Heart left ventricle (tissue), 13 donors: ENCODE results near the gene SAXO1.

Experiments
- POLR2A ChIP-seq, 2 donors: fragments of 450-650 bp; IDR thresholded peaks; one replicate each; pipeline ENCODE4 v1.6.1; 2017; ENCODE audit warnings: antibody characterized with exemption in 2 of 2, mild to moderate bottlenecking in 2 of 2, moderate library complexity in 2 of 2
- TF ChIP-seq, protein P1 (sequence below), 12 donors: fragments of 200-600 bp; sonication (generic) in 4 of 12; IDR thresholded peaks; one replicate each; pipeline versions ENCODE4 v1.5.0 to v1.8.0; 2018 to 2022; ENCODE audit warnings: antibody characterized with exemption in 12 of 12, mild to moderate bottlenecking in 5 of 12
- donor health status: ischemic (EF 13 %, LVEDD 7.1; RV severe dilation, severe dysfunction).
- donor health status: DM: no; HTN: yes; CAD: no.
- donor health status: DM: no; HTN: no; CAD: no.
- donor health status: ischemic (EF 25% LVEDD 6.9; RV normal size, moderate dysfunction).
- donor health status: ischemic (EF 25% LVEDD 5.7; RV mildly dilated, moderate dysfunction).
- donor health status: ischemic (EF 35%, LVEDD 5.7; RV mildly dilated, moderate dysfunction).
- donor health status: nonischemic (EF 11% LVEDD 7.7; RV severe dilation, severe dysfunction).
- donor health status: DM: yes; HTN: yes; CAD: no.
- donor health status: PGD.
- donor health status: ischemic (EF 29% LVEDD 5.4; RV normal size, mild dysfunction).
- donor health status: nonischemic (EF 23%, LVEDD 6.1; RV moderate dilation, normal function).

GRCh38 chr9:19018201-19018600 is 14.8 kb downstream of the SAXO1 start:
- TF ChIP-seq, protein P1, sequence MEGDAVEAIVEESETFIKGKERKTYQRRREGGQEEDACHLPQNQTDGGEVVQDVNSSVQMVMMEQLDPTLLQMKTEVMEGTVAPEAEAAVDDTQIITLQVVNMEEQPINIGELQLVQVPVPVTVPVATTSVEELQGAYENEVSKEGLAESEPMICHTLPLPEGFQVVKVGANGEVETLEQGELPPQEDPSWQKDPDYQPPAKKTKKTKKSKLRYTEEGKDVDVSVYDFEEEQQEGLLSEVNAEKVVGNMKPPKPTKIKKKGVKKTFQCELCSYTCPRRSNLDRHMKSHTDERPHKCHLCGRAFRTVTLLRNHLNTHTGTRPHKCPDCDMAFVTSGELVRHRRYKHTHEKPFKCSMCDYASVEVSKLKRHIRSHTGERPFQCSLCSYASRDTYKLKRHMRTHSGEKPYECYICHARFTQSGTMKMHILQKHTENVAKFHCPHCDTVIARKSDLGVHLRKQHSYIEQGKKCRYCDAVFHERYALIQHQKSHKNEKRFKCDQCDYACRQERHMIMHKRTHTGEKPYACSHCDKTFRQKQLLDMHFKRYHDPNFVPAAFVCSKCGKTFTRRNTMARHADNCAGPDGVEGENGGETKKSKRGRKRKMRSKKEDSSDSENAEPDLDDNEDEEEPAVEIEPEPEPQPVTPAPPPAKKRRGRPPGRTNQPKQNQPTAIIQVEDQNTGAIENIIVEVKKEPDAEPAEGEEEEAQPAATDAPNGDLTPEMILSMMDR (IDR thresholded peaks at IDR 0.05) = no peak
- no peak for TF ChIP-seq POLR2A (IDR thresholded peaks at IDR 0.05)
